HUES6 (cell line): ENCODE data around the gene MEG3.

Source experiments
- H3K27ac ChIP-seq: 2 replicates; pipeline ENCODE4 v1.7.0; 2013; ENCODE audit warnings: low read depth, mild to moderate bottlenecking, low read length, inconsistent platforms
- H3K27me3 ChIP-seq: 2 replicates; pipeline ENCODE4 v1.6.1; 2013; ENCODE audit warnings: low read length; ENCODE audit not compliant: control insufficient read depth, insufficient read depth
- H3K36me3 ChIP-seq: 2 replicates; pipeline ENCODE4 v1.6.1; 2013; ENCODE audit warnings: low read length; ENCODE audit not compliant: control insufficient read depth, insufficient read depth
- H3K4me1 ChIP-seq: 2 replicates; pipeline ENCODE4 v1.6.1; 2013; ENCODE audit warnings: low read length; ENCODE audit not compliant: control insufficient read depth, insufficient read depth
- H3K4me3 ChIP-seq: 2 replicates; pipeline ENCODE4 v1.5.1; 2013; ENCODE audit warnings: low read depth, low read length
- H3K9ac ChIP-seq: one replicate; pipeline ENCODE4 v1.6.1; 2013; ENCODE audit warnings: mild to moderate bottlenecking, low read length
- H3K9me3 ChIP-seq: 2 replicates; pipeline ENCODE4 v1.6.1; 2013; ENCODE audit warnings: low read depth, low read length; ENCODE audit not compliant: control insufficient read depth, insufficient read depth

MEG3 gene

DNA sequence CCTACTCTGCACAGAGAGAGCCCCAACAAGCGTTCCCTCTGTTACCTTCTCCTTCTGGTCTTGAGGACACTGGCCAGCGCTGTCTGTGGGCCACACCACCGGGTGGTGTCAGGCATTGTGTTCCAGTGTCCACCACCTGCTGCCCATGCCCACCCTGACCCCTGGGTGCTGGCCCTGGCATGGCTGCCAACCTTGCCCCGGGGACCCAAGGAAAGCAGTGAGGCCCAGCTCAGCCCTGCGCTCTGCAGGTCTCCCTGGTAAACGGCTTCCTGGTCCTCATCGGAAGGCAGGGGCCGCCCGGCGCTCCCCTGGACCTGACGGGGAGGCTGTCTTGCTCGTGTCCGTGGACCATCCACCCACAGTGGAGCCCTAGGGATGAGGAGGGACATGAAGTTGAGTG, 21.8 kb upstream of the MEG3 start:
- Histone ChIP-seq H3K27me3 (no peaks in the 10 kb centered on the region; the same call in 1 of the 2 replicates), H3K4me3 (no peak overlapping the region), H3K9me3 (peaks cover 19% of the 10 kb centered on the region), H3K27ac (no peak overlapping the region), H3K36me3 (no peaks in the 10 kb centered on the region), H3K9ac (no peak overlapping the region), H3K4me1 (peaks cover 27% of the 10 kb centered on the region)

DNA sequence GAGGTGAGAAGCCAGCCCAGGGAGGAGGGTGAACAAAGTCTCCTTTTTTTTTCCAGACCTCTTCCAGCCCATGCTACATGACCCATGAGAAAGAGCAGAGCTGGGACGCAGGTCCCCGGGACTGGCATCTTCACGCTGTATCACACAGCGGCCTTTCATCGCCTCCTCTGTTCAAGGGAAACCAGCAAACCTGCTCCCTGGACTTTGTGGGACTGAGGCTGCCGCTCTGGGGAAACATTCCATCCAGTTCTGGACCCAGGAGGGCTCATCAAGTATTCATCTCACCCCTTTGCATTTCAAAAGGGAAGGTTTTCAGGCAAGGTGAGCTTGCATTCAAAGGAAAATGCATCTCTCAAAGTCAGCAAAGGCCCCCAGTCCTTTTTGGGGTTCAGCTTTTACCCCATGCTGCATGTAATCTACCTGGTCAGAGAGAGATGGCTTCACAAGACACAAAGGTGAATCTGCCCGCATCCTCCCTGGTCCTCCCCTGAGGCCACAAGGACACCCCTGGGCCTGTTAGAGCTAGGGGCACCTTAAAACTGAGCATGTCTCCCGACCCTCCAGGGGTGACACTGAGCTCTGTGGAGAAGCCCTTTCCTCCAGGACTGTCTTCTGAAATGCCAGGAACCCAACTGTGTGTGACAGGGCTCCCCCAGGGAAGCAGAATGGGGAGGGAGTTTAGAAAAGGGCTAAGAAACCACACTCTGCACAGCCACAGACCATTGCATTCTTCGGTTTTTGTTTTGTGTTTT, 21.2 kb upstream of the MEG3 start:
- Histone ChIP-seq H3K4me3 (0 out of 2 replicates have a peak overlapping the region, but pooled peaks have one; percentile 1), H3K27ac (no peak overlapping the region), H3K9ac (no peak overlapping the region), H3K36me3 (no peaks in the 10 kb centered on the region), H3K4me1 (peaks cover 27% of the 10 kb centered on the region), H3K27me3 (no peaks in the 10 kb centered on the region; the same call in 1 of the 2 replicates), H3K9me3 (peaks cover 25% of the 10 kb centered on the region)

DNA sequence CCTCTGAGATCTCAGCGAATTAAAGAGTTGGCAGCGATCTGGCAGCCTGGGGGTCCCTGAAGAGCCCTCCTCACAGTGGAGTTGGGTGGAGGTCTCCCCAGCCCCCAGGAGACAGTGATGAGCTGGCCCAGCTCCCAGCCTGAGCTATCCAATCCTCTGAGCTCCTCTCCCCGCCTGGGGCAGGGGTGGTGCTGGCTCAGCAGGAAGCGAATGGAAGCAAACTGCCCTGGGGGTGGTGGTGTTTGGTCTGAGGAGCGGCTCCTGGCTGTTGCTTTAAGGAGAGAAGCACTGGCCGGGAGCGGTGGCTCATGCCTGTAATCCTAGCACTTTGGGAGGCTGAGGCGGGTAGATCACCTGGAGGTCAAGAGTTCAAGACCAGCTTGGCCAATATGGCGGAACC, 19.5 kb upstream of the MEG3 start:
- no peaks in the 10 kb centered on the region; the same call in 1 of the 2 replicates for H3K27me3 ChIP-seq
- no peaks in the 10 kb centered on the region for H3K36me3 ChIP-seq
- H3K9me3 ChIP-seq = peaks cover 40% of the 10 kb centered on the region

DNA sequence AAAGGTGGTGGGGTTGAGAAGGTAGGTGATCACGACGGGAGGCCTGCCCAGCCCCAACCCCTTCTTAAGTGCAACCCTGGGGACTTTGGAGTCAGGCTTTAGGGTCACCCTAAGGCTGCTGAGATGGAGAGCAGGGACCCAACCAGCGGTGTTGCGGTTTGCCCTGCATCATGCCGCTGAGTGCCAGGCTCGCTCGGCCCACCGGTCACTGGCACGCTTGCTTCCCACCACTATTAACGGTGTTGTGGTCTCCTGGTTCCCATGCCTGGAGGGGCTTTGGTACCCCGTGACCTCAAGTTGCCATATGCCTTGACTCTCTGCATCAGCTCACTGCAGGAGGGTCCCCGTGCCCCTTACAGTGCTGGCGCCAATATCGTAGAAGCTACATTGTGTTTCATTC, 18.4 kb upstream of the MEG3 start:
- Histone ChIP-seq H3K4me1 (peaks cover 26% of the 10 kb centered on the region), H3K27ac (no peak overlapping the region), H3K9me3 (peaks cover 50% of the 10 kb centered on the region), H3K9ac (peak overlapping the region; percentile 42), H3K27me3 (no peaks in the 10 kb centered on the region; the same call in 1 of the 2 replicates), H3K36me3 (no peaks in the 10 kb centered on the region), H3K4me3 (peak overlapping the region; percentile 27; the same call in 1 of the 2 replicates)

More for the DNA sequence above, 19.5 kb upstream of the MEG3 start:
- H3K27ac ChIP-seq = no peak overlapping the region
- H3K4me1 ChIP-seq = peaks cover 21% of the 10 kb centered on the region
- no peak overlapping the region for H3K9ac ChIP-seq
- no peak overlapping the region for H3K4me3 ChIP-seq

DNA sequence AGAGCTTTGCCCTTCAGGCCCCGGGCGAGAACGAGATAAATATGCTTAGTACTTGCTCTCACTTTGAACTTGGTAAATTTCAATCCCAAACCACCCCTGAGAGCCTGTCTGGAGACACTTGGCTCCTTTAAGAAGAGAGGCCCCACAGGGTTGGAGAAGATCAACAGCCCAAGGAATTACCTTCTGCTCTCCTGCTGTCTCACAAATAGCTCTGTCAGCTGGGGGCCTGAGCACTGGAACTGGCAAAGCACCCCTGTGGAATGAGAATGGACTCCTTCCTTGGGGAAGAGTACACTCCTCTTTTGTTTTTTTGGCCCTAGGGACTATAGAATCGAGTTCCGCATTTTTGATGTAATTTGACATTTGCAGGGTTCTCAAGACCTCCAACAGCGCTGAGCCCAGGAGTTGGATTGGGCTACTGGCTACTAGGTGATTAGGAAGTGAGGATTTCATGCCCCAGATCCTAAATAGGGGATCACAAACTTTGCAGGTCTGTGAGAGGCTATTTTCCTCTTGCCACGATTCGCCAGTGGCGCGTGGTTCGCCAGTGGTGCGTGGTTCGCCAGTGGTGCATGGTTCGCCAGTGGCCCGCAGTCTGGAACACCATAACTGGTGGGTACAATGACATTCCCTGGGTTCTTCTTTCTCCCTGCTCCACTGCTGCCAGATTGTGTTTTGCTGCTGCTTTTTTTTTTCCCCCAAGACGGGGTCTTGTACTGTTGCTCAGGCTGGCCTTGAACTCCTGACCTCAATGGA, 17.8 kb upstream of the MEG3 start:
- Histone ChIP-seq H3K4me3 (0 out of 2 replicates have a peak overlapping the region, but pooled peaks have one; percentile 32), H3K4me1 (peaks cover 26% of the 10 kb centered on the region), H3K9ac (peak overlapping the region; percentile 36), H3K27me3 (no peaks in the 10 kb centered on the region), H3K9me3 (peaks cover 50% of the 10 kb centered on the region), H3K36me3 (no peaks in the 10 kb centered on the region), H3K27ac (no peak overlapping the region)

DNA sequence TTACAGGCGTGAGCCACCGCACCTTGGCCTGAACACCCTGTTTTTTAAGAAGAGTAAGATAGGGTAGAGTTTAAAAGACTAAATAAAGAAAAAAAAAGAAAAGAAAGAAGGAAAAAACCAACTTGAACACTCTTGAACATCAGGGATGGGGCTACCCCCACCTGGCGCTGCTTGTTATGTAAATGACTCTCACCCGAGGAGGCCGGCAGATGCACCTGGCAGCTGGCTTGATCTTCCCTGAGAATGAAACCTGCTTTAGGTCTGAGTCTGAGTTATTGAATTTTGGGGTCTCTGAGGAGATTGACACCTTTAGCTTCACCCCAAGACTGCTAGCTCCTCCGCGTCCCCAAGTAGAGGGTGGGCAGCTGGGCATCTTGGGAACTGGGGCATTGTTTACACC, 15.5 kb upstream of the MEG3 start:
- H3K9me3 ChIP-seq = peaks cover 57% of the 10 kb centered on the region
- no peaks in the 10 kb centered on the region for H3K36me3 ChIP-seq
- H3K27ac ChIP-seq = peak overlapping the region; percentile 64; the same call in 1 of the 2 replicates
- peak overlapping the region; percentile 69 for H3K9ac ChIP-seq
- no peaks in the 10 kb centered on the region for H3K27me3 ChIP-seq
- H3K4me1 ChIP-seq = peaks cover 9% of the 10 kb centered on the region
- H3K4me3 ChIP-seq = peak overlapping the region; percentile 46

DNA sequence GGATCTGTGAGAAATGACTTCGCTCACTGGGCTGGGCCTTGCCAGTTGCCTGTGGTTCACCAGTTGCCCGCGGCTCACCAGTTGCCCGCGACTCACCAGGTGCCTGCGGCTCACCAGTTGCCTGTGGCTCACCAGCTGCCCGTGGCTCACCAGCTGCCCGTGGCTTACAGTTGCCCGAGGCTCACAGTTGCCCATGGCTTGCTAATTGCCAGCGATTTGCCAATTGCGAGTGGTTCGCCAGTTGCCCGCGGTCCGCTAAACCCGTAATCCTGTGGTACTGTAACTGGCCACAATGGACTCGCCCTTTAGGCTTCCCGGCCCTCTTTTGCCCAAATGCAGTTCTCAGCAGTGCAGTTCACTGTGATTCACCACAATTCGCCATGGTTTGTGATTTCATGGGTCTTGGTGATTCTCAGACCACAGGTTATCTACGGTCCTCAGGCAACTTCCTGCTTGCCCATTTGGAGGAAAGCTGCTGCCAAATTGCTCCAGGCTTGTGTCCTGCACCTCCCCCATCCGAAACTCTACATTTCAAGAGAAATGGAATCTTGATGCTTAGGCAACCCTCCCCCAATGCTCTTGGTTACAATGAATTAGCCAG, 15.0 kb upstream of the MEG3 start:
- Histone ChIP-seq H3K27me3 (no peaks in the 10 kb centered on the region), H3K4me3 (peak overlapping the region; percentile 46), H3K36me3 (no peaks in the 10 kb centered on the region), H3K9me3 (peaks cover 57% of the 10 kb centered on the region), H3K9ac (peak overlapping the region; percentile 69), H3K27ac (peak overlapping the region; percentile 64; the same call in 1 of the 2 replicates), H3K4me1 (peaks cover 9% of the 10 kb centered on the region)

DNA sequence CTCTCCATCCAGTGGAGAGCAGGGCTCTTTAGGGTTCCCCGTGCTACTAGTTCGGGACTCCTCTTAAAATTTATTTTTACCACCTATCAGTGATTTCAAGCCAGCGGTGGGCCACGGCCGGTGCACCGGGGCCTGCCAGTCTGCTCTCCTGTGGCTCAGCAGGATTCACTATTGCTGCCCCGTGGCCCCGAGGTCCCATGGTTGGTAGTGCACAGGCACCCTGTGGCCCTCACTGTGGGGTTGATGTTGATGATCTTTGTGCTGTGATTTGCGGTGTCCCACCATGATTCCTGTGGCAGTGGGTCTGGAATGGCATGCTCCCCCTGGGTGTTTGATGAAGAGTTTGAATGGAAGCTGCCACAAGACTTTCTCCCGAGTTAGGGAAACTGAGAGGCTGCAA, 12.6 kb upstream of the MEG3 start:
- H3K27me3 ChIP-seq = no peaks in the 10 kb centered on the region
- H3K4me1 ChIP-seq = peaks cover 26% of the 10 kb centered on the region
- H3K27ac ChIP-seq = no peak overlapping the region
- H3K4me3 ChIP-seq = no peak overlapping the region
- no peak overlapping the region for H3K9ac ChIP-seq
- H3K9me3 ChIP-seq = peaks cover 46% of the 10 kb centered on the region
- H3K36me3 ChIP-seq = no peaks in the 10 kb centered on the region

DNA sequence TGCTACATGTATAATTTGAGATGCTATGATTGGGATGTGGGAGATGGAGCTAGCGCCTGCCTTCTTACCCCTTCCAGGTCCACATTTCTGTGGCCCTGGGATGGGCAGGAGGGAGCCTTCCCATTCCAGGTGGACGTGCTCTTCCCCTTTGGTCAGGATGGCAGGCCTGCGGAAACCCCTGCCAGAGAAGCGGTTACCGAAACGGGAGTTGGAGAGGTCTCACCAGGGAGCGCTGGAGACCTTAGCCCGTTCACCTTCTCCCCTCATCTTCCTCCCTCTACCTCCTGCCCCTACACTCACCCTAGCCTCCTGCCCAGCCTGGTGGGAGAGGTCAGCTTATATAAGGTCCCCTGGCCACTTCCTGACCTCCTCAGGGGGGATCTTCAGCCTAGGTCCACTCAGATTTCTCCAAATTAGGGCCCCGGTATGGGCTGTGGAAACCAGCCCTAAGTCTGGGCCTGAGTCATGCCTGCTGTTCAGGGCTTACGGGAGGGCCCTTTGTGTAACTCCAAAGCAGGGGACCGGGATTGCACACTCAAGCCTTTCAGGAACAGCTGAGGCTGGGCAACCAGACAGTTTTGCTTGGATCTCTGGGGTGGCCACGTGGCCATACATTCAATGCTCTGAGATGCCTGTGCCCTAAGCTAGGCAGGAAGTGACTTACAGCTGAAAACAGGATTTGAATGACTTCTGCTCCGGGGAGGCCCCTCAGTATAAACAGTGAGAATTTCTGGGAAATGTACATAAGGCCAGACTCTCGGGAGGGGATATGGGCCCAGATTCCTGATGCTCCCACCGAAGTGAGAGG, 10.2 kb upstream of the MEG3 start:
- Histone ChIP-seq H3K27me3 (no peaks in the 10 kb centered on the region), H3K9ac (no peak overlapping the region), H3K9me3 (peaks cover 24% of the 10 kb centered on the region), H3K36me3 (no peaks in the 10 kb centered on the region), H3K4me1 (peaks cover 26% of the 10 kb centered on the region), H3K27ac (no peak overlapping the region), H3K4me3 (no peak overlapping the region)

DNA sequence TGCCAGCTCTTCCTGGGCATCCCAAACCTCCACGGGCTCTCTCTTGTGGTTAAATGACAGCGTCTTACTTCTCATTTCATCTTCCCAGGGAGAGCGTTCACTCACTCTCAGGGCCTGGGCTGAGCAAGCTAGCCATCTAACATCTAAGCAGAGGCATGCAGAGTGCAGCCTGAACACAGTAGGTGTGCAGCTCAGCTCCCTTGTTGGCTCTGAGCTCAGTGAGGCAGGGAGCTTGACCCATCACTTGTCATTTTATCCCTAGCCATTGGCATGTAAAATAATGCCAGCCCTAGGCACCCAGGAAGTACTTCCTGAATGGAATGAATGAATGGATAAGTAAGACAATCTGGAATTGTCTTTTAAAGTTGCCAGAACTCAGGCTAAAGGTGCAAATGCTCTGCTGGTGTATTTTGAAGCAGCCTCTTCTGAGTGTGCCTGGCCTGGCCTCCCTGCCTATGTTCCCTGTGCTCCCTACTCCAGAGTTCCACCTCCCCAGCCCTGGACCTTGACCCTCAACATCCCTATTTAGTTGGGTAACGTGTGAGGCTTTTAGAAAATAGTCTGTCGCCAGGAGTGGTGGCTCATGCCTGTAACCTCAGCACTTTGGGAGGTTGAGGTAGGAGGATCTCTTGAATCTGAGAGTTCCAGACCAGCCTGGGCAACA, 9.5 kb upstream of the MEG3 start:
- H3K27me3 ChIP-seq = no peaks in the 10 kb centered on the region
- H3K27ac ChIP-seq = no peak overlapping the region
- H3K36me3 ChIP-seq = no peaks in the 10 kb centered on the region
- peaks cover 26% of the 10 kb centered on the region for H3K4me1 ChIP-seq
- H3K4me3 ChIP-seq = no peak overlapping the region
- peaks cover 17% of the 10 kb centered on the region for H3K9me3 ChIP-seq
- no peak overlapping the region for H3K9ac ChIP-seq
